HEK293 (cell line): ENCODE data around the gene ARHGAP26.
A peak's percentile ranks its signal among the peaks of the same experiment; 100 is the strongest.

Experiments
- CTCF ChIA-PET: fragments of 350-600 bp; formaldehyde crosslinking; extraction: SDS; loops from one replicate; lab custom pipeline; 2021; ENCODE audit warnings: antibody characterized with exemption; lab: Yijun Ruan, JAX
- POLR2A ChIA-PET: fragments of 300-600 bp; formaldehyde crosslinking; extraction: SDS; loops from one replicate; lab custom pipeline; 2020; ENCODE audit warnings: antibody characterized with exemption, inconsistent platforms; lab: Yijun Ruan, JAX
- H3K27ac ChIP-seq: fragments of 200-500 bp; sonication (Bioruptor generic); 2 replicates; pipeline ENCODE4 v1.5.1; 2014; ENCODE audit warnings: low read depth, low read length, control low read depth, inconsistent platforms; ENCODE audit errors: extremely low read depth
- H3K36me3 ChIP-seq, 2 experiments: fragments of 200-500 bp in 1 of 2; sonication (Bioruptor generic) in 1 of 2; 1 replicate in 1 of 2; 2 replicates in 1 of 2; pipeline ENCODE4 v1.5.1; 2014 to 2017; ENCODE audit warnings: inconsistent platforms in 2 of 2, low read length in 2 of 2; ENCODE audit not compliant: control insufficient read depth in 2 of 2, insufficient read depth in 1 of 2
- H3K4me1 ChIP-seq: fragments of 200-500 bp; sonication (Bioruptor generic); 2 replicates; pipeline ENCODE4 v1.5.1; 2014; ENCODE audit warnings: mild to moderate bottlenecking, low read length, inconsistent platforms; ENCODE audit not compliant: control insufficient read depth, insufficient read depth
- H3K4me3 ChIP-seq: 2 replicates; pipeline ENCODE4 v1.5.1; 2011; ENCODE audit warnings: low read depth, mild to moderate bottlenecking, control low read depth, low read length, moderate library complexity
- H3K9me3 ChIP-seq: fragments of 200-500 bp; sonication (Bioruptor generic); 2 replicates; pipeline ENCODE4 v1.5.1; 2014; ENCODE audit warnings: low read depth, low read length, inconsistent platforms; ENCODE audit not compliant: control insufficient read depth, insufficient read depth
- BCL6B ChIP-seq: fragments of 450-650 bp; formaldehyde crosslinking; IDR thresholded peaks from 2 replicates; pipeline ENCODE4 v1.5.1; 2017; ENCODE audit warnings: missing biosample characterization, missing genetic modification characterization
- GLIS1 ChIP-seq: fragments of 450-650 bp; formaldehyde crosslinking; IDR thresholded peaks from 2 replicates; pipeline ENCODE4 v1.5.1; 2016; ENCODE audit warnings: missing biosample characterization, missing genetic modification characterization
- HIC1 ChIP-seq: fragments of 450-650 bp; formaldehyde crosslinking; IDR thresholded peaks from 2 replicates; pipeline ENCODE4 v1.5.1; 2016; ENCODE audit warnings: missing biosample characterization, missing genetic modification characterization
- HOXA7 ChIP-seq: sonication (generic); formaldehyde crosslinking; IDR thresholded peaks from 2 replicates; pipeline ENCODE4 v1.8.1; 2022; ENCODE audit warnings: missing genetic modification reagents, borderline replicate concordance
- PRDM6 ChIP-seq: fragments of 450-650 bp; formaldehyde crosslinking; IDR thresholded peaks from 2 replicates; pipeline ENCODE4 v1.5.1; 2017; ENCODE audit warnings: missing biosample characterization, missing genetic modification characterization
- SCRT2 ChIP-seq: fragments of 450-650 bp; formaldehyde crosslinking; IDR thresholded peaks from 2 replicates; pipeline ENCODE4 v1.5.1; 2016; ENCODE audit warnings: missing biosample characterization, missing genetic modification characterization
- SP2 ChIP-seq: fragments of 450-650 bp; formaldehyde crosslinking; IDR thresholded peaks from 2 replicates; pipeline ENCODE4 v1.5.1; 2016; ENCODE audit warnings: missing biosample characterization, missing genetic modification characterization
- TSHZ1 ChIP-seq: fragments of 450-650 bp; formaldehyde crosslinking; IDR thresholded peaks from 2 replicates; pipeline ENCODE4 v1.5.1; 2016; ENCODE audit warnings: missing biosample characterization, missing genetic modification characterization, borderline replicate concordance
- WT1 ChIP-seq: fragments of 450-650 bp; formaldehyde crosslinking; IDR thresholded peaks from 2 replicates; pipeline ENCODE4 v1.5.1; 2016; ENCODE audit warnings: missing biosample characterization, missing genetic modification characterization
- ZBTB8A ChIP-seq: fragments of 450-650 bp; formaldehyde crosslinking; IDR thresholded peaks from 2 replicates; pipeline ENCODE4 v1.5.1; 2016; ENCODE audit warnings: missing biosample characterization, missing genetic modification characterization
- ZIC2 ChIP-seq: fragments of 450-650 bp; formaldehyde crosslinking; IDR thresholded peaks from 2 replicates; pipeline ENCODE4 v1.5.1; 2016; ENCODE audit warnings: missing biosample characterization, missing genetic modification characterization
- ZNF114 ChIP-seq: fragments of 450-650 bp; formaldehyde crosslinking; IDR thresholded peaks from 2 replicates; pipeline ENCODE4 v1.5.0; 2017; ENCODE audit warnings: missing biosample characterization, missing genetic modification characterization
- ZNF214 ChIP-seq: fragments of 450-650 bp; formaldehyde crosslinking; IDR thresholded peaks from 2 replicates; pipeline ENCODE4 v1.5.1; 2017; ENCODE audit warnings: missing biosample characterization, mild to moderate bottlenecking, missing genetic modification characterization, borderline replicate concordance
- ZNF324 ChIP-seq: fragments of 450-650 bp; formaldehyde crosslinking; IDR thresholded peaks from 2 replicates; pipeline ENCODE4 v1.5.1; 2016; ENCODE audit warnings: missing biosample characterization, missing genetic modification characterization
- ZNF514 ChIP-seq: fragments of 450-650 bp; formaldehyde crosslinking; IDR thresholded peaks from 2 replicates; pipeline ENCODE4 v1.5.1; 2016; ENCODE audit warnings: missing biosample characterization, missing genetic modification characterization
- ZNF549 ChIP-seq: fragments of 450-650 bp; IDR thresholded peaks from 2 replicates; pipeline ENCODE4 v1.5.1; 2018; ENCODE audit warnings: missing biosample characterization, missing genetic modification characterization, mild to moderate bottlenecking, inconsistent platforms, moderate library complexity
- ZNF600 ChIP-seq: fragments of 450-650 bp; formaldehyde crosslinking; IDR thresholded peaks from 2 replicates; pipeline ENCODE4 v1.5.1; 2016; ENCODE audit warnings: missing biosample characterization, missing genetic modification characterization
- ZNF629 ChIP-seq: fragments of 450-650 bp; formaldehyde crosslinking; IDR thresholded peaks from 2 replicates; pipeline ENCODE4 v1.5.1; 2017; ENCODE audit warnings: missing biosample characterization, missing genetic modification characterization
- ZNF654 ChIP-seq: fragments of 450-650 bp; formaldehyde crosslinking; IDR thresholded peaks from 2 replicates; pipeline ENCODE4 v1.5.1; 2016; ENCODE audit warnings: low read depth, missing biosample characterization, missing genetic modification characterization
- ZNF670 ChIP-seq: fragments of 450-650 bp; formaldehyde crosslinking; IDR thresholded peaks from 2 replicates; pipeline ENCODE4 v1.5.1; 2016; ENCODE audit warnings: missing biosample characterization, missing genetic modification characterization, low read depth
- ZNF768 ChIP-seq: fragments of 450-650 bp; formaldehyde crosslinking; IDR thresholded peaks from 2 replicates; pipeline ENCODE4 v1.5.1; 2018; ENCODE audit warnings: missing biosample characterization, mild to moderate bottlenecking, missing genetic modification characterization
- TF ChIP-seq, protein P1 (sequence below): fragments of 450-650 bp; formaldehyde crosslinking; IDR thresholded peaks from 2 replicates; pipeline ENCODE4 v1.5.1; 2016; ENCODE audit warnings: missing biosample characterization, missing genetic modification characterization

Gene ARHGAP26

DNA sequence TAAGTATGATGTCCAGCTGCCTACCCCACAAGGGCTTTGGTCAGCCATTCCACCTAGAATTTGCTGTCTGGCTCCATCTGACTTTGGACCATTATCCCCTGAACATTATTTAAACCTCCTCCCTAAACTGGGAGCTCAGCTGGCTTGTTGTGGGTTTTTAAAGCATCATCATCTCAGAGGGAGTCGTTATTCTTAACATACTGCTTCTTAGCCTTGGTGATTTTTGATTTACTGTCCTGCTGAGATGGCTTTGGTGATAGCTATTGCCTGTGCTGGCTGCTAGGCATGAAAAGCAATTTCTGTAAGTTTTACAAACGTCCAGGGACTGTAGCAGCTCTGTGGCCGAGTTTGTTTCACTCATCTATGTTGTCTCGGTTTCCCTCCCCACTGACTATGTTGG lies 377.2 kb downstream of the ARHGAP26 start:
- ChIA-PET POLR2A (no interaction called here), CTCF (interaction anchor here (0.6 kb wide), 1 partner anchor 15 kb away, joined by 3 read pairs; no protein-coding TSS in a partner anchor)
- no peaks in the 10 kb centered on the region for H3K9me3 ChIP-seq
- peaks cover 8% of the 10 kb centered on the region for H3K4me1 ChIP-seq
- no peak overlapping the region for H3K4me3 ChIP-seq
- peak; percentile 61; the same call in 1 of the 2 replicates for TF ChIP-seq ZIC2 (tag by site-specific recombination)
- no peak for TF ChIP-seq WT1 (tag by site-specific recombination)
- TF ChIP-seq, all 188 proteins: peak for 1
- Histone ChIP-seq H3K36me3 (no peaks in the 10 kb centered on the region), H3K27ac (no peak overlapping the region)

DNA sequence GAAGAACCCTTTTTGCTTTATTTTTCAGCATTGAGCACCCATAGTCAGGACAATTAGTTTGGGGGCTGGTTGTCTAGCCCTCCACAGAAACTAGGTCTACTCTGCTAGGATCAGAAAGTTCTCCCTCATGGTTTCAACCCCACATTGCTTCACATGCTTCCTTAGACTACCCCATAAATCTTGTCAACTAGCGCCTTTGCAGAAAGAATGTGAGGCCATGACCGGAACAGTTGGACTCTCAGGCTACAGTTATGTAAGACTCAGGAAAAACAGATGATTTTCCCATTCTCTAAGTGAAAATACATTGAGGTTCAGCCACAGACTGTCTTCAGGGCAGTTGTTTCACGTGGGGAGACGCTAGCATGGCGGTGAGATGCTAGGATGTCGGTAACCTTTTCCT lies 377.7 kb downstream of the ARHGAP26 start:
- H3K36me3 ChIP-seq = no peaks in the 10 kb centered on the region
- TF ChIP-seq TSHZ1 (tag by site-specific recombination) = no peak
- TF ChIP-seq, protein P1, sequence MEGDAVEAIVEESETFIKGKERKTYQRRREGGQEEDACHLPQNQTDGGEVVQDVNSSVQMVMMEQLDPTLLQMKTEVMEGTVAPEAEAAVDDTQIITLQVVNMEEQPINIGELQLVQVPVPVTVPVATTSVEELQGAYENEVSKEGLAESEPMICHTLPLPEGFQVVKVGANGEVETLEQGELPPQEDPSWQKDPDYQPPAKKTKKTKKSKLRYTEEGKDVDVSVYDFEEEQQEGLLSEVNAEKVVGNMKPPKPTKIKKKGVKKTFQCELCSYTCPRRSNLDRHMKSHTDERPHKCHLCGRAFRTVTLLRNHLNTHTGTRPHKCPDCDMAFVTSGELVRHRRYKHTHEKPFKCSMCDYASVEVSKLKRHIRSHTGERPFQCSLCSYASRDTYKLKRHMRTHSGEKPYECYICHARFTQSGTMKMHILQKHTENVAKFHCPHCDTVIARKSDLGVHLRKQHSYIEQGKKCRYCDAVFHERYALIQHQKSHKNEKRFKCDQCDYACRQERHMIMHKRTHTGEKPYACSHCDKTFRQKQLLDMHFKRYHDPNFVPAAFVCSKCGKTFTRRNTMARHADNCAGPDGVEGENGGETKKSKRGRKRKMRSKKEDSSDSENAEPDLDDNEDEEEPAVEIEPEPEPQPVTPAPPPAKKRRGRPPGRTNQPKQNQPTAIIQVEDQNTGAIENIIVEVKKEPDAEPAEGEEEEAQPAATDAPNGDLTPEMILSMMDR = no peak
- no peak for TF ChIP-seq ZNF629
- no peak for TF ChIP-seq HIC1 (tag by site-specific recombination)
- TF ChIP-seq BCL6B (tag by site-specific recombination) = no peak
- no peak for TF ChIP-seq ZNF214
- no peak for TF ChIP-seq ZNF768 (tag by site-specific recombination)
- no peak for TF ChIP-seq ZNF114 (tag by site-specific recombination)
- TF ChIP-seq ZBTB8A (tag by site-specific recombination) = no peak
- TF ChIP-seq ZNF654 = no peak
- no peak for TF ChIP-seq ZNF670 (tag by site-specific recombination)
- TF ChIP-seq ZNF549 = no peak
- TF ChIP-seq HOXA7 (CRISPR knock-in tag) = no peak
- no peak for TF ChIP-seq ZNF324 (tag by site-specific recombination)
- no peak for TF ChIP-seq ZNF514
- no peak for TF ChIP-seq ZNF600
- no peak for TF ChIP-seq SCRT2 (tag by site-specific recombination)
- no peak for TF ChIP-seq PRDM6 (tag by site-specific recombination)
- no peak for TF ChIP-seq GLIS1 (tag by site-specific recombination)
- TF ChIP-seq SP2 = no peak
- no peaks in the 10 kb centered on the region for H3K9me3 ChIP-seq
- H3K27ac ChIP-seq = no peak overlapping the region
- CTCF ChIA-PET = no interaction called here
- POLR2A ChIA-PET = no interaction called here
- H3K4me3 ChIP-seq = no peak overlapping the region
- peaks cover 3% of the 10 kb centered on the region for H3K4me1 ChIP-seq
